Motor neuron (in vitro differentiated cells): ENCODE results near the gene GGT7. TPM values are rescaled to one million over a fixed set of nuclear protein-coding genes. Genes with fewer than 3 reads are reported as not detected.
"Not testable (repeated sequence)": the region's sequence is repeated elsewhere in the genome, so short reads cannot be mapped to it uniquely, and the experiment has no call there.

Source experiments
- ATAC-seq, 8 experiments: fragments of 200-7000 bp; cut with Tn5 transposase; replicated peaks in 6 of 8; 2 replicates each; pipeline ENCODE4 v1.8.0; 2021; ENCODE audit warnings: mild to moderate bottlenecking in 8 of 8, moderate library complexity in 8 of 8
- H3K27ac ChIP-seq, 2 donors: fragments of 250-450 bp; sonication (Bioruptor Pico); 2 replicates each; pipeline ENCODE4 v1.9.0; 2021; ENCODE audit warnings: antibody characterized with exemption in 2 of 2, mild to moderate bottlenecking in 2 of 2, moderate library complexity in 1 of 2
- H3K4me1 ChIP-seq, 2 donors: fragments of 250-450 bp; sonication (Bioruptor Pico); replicated peaks in 1 of 2; 2 replicates each; pipeline ENCODE4 v1.6.1; 2021; ENCODE audit warnings: antibody characterized with exemption in 2 of 2, mild to moderate bottlenecking in 2 of 2, moderate library complexity in 1 of 2
- H3K4me3 ChIP-seq, 5 donors: fragments of 250-450 bp; sonication (Bioruptor Pico); 2 replicates each; pipeline ENCODE4 v1.9.0; 2021; ENCODE audit warnings: antibody characterized with exemption in 5 of 5, mild to moderate bottlenecking in 5 of 5, moderate library complexity in 4 of 5
- WGBS, 10 experiments: fragments of 450-650 bp; shearing (Covaris generic); methylation state at CpG; one replicate each; pipeline ENCODE4 v1.0.0; 2022; 5-methylcytosine and 5-hydroxymethylcytosine counted together
- in situ Hi-C, 9 experiments: fragments of 400-800 bp; cut with MboI; loops; one replicate each; pipeline ENCODE4 v1.15.0; 2021; ENCODE audit warnings: low sequenced_read_pairs in 9 of 9, low pct_unique_long_range_greater_than_20kb in 2 of 9; ENCODE audit not compliant: unreplicated experiment in 9 of 9
- total RNA-seq, 8 experiments: library from RNA; unstranded; fragments of 300-600 nt; gene quantifications; 2 replicates each; pipeline versions ENCODE4 v1.2.3 to v1.2.4, GENCODE V29; 2022

The GGT7 gene
- total RNA-seq, 8 experiments from 2014 or later: 8.3 to 29.5 (median 23.2) TPM

DNA sequence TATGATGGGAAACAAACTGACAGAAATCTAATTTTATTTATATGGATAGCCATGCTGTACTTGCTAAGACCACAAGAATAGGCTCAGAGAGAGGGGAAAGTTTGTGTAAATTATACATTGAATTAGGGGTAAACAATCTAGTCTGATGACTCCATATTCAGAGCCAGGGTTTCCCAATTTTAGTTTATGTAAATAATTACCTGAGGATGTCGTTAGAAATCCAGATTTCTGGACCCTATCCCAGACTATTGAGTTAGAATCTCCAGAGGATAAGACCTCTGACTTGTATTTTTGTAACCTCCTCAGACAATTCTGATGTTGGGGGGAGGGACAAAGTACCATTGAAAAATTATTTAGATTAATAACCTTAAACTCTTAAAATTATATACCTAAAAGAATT, 22.1 kb upstream of the GGT7 start:
- in situ Hi-C loops: no loop called here
- WGBS, 10 experiments: 0 to 92% (median 63%) methylated on average over 1 of the region's 1 CpG; no CpG with 5 or more reads in 1 of the 10 experiments
- Histone ChIP-seq H3K4me3 (no peak overlapping the region), H3K4me1 (no peaks in the 10 kb centered on the region), H3K27ac (no peak overlapping the region)
- no peak for ATAC-seq

GRCh38 chr20:34892671-34893070, 20.0 kb upstream of the GGT7 start:
- Histone ChIP-seq H3K4me1 (no peaks in the 10 kb centered on the region), H3K4me3 (no peak overlapping the region), H3K27ac (no peak overlapping the region)
- ATAC-seq: no peak
- in situ Hi-C loops: no loop called here
- 67 to 100% (median 100%) methylated on average over 1 to 2 of the region's 2 CpGs; no CpG with 5 or more reads in 2 of the 10 experiments for WGBS, 10 experiments

DNA sequence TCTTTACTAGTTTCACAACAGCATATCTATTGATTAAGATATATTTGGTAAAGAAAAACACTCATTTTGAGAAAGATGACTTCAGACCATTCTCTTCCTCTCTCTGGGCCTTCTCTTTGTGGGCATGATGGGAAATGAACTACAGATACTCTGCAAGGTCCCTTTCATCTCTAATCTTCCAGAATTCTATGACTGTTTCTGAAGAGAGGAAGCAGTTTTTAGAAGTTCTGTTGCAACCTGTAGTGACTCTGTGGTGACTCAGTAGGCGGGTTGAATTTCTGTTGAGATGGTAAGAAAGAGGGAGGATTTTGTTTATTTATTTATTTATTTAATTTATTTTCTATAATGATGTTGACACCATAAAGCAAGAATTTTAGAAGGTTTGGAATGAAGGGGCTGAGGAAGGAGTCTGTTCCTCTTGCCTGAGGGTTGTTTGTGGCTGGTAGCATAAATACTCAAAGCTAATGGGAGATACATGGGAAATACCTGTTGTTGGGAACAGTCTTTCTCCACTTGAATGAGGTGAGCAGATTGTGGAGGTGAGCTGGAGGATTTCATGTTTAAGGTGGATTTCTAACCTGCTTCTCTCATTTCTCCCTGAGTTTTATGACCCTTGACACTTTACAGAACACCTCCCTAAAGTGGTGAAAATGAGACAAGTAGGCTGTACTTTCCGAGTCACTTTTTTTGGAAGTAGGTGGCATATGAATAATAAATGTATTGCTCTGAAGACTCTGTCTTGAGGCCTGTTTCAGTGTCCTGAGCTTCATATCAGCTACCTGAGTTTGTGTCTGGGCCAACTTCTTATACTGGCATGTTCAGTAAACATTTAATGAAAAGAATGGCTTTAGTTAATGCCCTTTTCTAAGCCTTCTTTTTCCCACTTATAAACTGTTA, 18.8 kb upstream of the GGT7 start:
- WGBS, 10 experiments: 58 to 100% (median 88%) methylated on average over 1 to 2 of the region's 2 CpGs; no CpG with 5 or more reads in 3 of the 10 experiments
- H3K4me1 ChIP-seq: no peaks in the 10 kb centered on the region
- no peak overlapping the region for H3K27ac ChIP-seq
- no peak overlapping the region for H3K4me3 ChIP-seq
- in situ Hi-C loops: no loop called here
- ATAC-seq: peak in 2 of 8 experiments; percentile 61 to 81

DNA sequence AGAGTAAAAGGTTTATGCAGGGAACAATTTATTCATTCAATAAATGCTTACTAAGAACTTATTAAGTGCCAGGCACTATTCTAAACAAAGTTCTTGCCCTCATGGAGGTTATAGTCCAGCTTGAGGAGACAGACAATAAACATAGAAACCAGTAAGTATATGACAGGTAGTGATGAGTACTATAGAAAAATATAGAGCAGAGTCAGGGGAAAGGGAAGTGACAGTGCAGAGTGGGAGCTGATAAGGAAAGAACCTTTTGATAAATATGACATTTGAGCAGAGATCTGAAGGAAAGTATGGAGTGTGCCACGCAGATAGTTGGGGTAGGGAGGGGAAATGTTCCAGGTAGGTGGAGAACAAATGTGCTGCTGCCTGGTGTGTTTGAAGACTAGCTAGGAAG, 15.8 kb upstream of the GGT7 start:
- no peak for ATAC-seq
- Histone ChIP-seq H3K4me3 (no peak overlapping the region), H3K27ac (no peak overlapping the region), H3K4me1 (no peaks in the 10 kb centered on the region)
- in situ Hi-C loops: no loop called here
- 100% methylated on average over 1 of the region's 1 CpG; no CpG with 5 or more reads in 4 of the 10 experiments for WGBS, 10 experiments

DNA sequence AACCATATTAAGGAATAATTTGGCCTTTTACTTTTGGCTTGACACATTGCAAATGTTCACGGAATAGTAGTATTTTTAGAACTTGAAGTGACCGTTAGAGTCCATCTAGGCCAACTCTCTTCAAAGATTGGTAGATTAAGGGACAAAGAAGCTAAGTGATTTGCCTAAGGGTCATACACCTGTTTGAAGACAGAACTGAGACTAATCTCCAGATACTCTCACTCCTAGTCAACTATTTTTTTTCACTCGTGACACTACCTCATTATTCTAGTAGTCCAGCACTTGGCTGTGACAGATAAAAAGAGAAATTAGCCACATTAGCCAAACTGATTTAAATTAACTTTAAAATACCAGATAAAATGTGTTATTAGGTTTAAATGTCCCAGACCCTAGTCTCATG, 14.4 kb upstream of the GGT7 start:
- in situ Hi-C loops: no loop called here
- H3K4me3 ChIP-seq: no peak overlapping the region
- H3K4me1 ChIP-seq: no peaks in the 10 kb centered on the region
- ATAC-seq: no peak
- 0 to 100% (median 64%) methylated on average over 1 to 3 of the region's 3 CpGs for WGBS, 10 experiments
- no peak overlapping the region for H3K27ac ChIP-seq

GRCh38 chr20:34886122-34886521, 13.5 kb upstream of the GGT7 start:
- ATAC-seq: no peak
- 79 to 100% (median 94%) methylated on average over 1 to 3 of the region's 3 CpGs for WGBS, 10 experiments
- Histone ChIP-seq H3K4me1 (no peaks in the 10 kb centered on the region), H3K27ac (no peak overlapping the region), H3K4me3 (no peak overlapping the region)
- in situ Hi-C loops: no loop called here

DNA sequence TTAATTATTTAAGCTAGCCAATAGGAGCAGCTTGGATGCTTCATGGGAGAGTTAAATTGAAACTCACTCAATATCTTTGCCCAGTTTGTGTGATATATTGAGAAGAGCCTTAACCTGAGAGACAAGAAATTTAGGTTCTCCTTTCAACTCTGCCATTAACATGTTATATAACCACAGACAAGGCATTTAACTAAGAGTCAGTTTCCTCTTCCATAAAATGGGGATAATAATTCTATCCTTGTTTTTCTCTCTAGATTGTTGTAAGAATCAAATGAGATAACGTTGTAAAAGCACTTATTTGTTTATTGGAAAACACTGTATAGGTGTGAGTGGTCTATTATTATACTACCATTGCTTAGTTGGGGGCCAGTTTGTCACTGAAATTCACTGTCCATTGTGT, 11.6 kb upstream of the GGT7 start:
- H3K27ac ChIP-seq: no peak overlapping the region
- in situ Hi-C loops: no loop called here
- ATAC-seq: no peak

GRCh38 chr20:34883809-34884208, 11.2 kb upstream of the GGT7 start:
- no peak overlapping the region for H3K27ac ChIP-seq
- in situ Hi-C loops: no loop called here
- WGBS, 10 experiments: 50 to 100% (median 91%) methylated on average over 2 to 4 of the region's 4 CpGs; no CpG with 5 or more reads in 2 of the 10 experiments

More for the DNA sequence above, 11.6 kb upstream of the GGT7 start:
- Histone ChIP-seq H3K4me1 (no peaks in the 10 kb centered on the region), H3K4me3 (no peak overlapping the region)
- WGBS, 10 experiments: 14 to 100% (median 80%) methylated on average over 1 of the region's 1 CpG; no CpG with 5 or more reads in 3 of the 10 experiments

DNA sequence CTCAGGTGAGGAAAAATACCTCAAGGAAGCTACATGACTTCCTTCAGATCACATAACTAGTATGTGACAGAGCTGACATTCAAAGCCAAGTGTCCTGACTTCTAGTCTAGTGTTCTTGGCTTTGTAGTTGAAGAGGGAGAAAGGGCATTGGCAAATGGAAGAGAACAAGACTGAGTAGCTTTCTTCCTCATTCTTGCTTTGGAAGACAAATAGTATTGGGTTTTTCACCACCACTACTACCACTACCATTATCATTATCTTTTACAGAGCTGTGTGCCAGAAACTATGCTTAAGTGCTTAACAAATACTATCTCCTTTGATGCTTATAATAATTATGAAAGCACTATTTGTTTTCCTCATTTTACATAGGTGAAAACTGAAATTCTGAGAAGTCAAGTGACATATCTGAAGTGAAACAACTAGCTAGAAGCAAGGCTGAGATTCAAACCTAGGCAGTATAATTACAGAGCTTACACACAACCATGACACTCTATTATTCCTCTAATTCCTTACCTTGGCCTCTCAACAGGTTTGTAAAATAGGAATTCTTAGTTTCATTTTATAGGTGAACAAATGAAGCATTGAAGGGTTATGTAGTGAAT, 10.5 kb upstream of the GGT7 start:
- Histone ChIP-seq H3K4me3 (no peak overlapping the region), H3K4me1 (no peaks in the 10 kb centered on the region), H3K27ac (no peak overlapping the region)
- in situ Hi-C loops: no loop called here
- ATAC-seq: no peak

More at GRCh38 chr20:34883809-34884208, 11.2 kb upstream of the GGT7 start:
- H3K4me1 ChIP-seq: no peaks in the 10 kb centered on the region
- H3K4me3 ChIP-seq: no peak overlapping the region
- no peak for ATAC-seq

- in situ Hi-C loops: no loop called here
- H3K27ac ChIP-seq: no peak overlapping the region
- no peaks in the 10 kb centered on the region for H3K4me1 ChIP-seq
- no peak for ATAC-seq
- WGBS, 10 experiments: 0 to 95% (median 52%) methylated on average over 1 to 2 of the region's 2 CpGs
- no peak overlapping the region for H3K4me3 ChIP-seq
Measured at GRCh38 chr20:34881689-34882088, 9.0 kb upstream of the GGT7 start.

- ATAC-seq, H3K27ac ChIP-seq, H3K4me1 ChIP-seq, H3K4me3 ChIP-seq, in situ Hi-C loops: not testable (repeated sequence)
- WGBS, 10 experiments: 0 to 100% (median 87%) methylated on average over 1 to 7 of the region's 7 CpGs
Measured at GRCh38 chr20:34880971-34881370, 8.3 kb upstream of the GGT7 start.

- in situ Hi-C loops: no loop called here
- no peak overlapping the region for H3K27ac ChIP-seq
- no peak for ATAC-seq
- 88 to 100% (median 93%) methylated on average over 1 to 5 of the region's 6 CpGs for WGBS, 10 experiments
- no peak overlapping the region for H3K4me3 ChIP-seq
- H3K4me1 ChIP-seq: peaks cover 0 to 3% of the 10 kb centered on the region in 2 donors
Measured at GRCh38 chr20:34880215-34880850, 7.7 kb upstream of the GGT7 start.
